Hepatic stellate cell (primary cell): ENCODE measurements around the gene ARHGAP8.
"Not testable (repeated sequence)": the region's sequence is repeated elsewhere in the genome, so short reads cannot be mapped to it uniquely, and the experiment has no call there.

Experiments used
- DNase-seq: peaks from one replicate; pipeline ENCODE4 v3.0.0; 2011; ENCODE audit warnings: low spot score

Gene ARHGAP8

DNA sequence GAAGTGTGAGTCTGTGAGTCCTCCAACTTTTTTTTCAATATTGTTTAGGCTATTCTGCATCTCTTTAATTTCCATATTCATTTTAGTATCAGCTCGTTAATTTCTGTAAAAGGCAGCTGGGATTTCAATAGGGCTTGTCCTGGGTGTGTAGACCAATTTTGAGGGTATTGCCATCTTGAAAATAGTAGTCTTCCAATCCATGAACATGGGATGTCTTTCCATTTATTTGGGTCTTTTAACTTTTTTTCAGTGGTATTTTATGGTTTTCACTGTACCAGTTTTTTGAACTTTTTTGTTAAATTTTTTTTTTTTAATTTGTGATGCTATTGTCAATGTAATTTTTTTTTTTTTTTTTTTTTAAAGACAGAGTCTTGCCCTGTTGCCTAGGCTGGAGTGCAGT lies 79.5 kb downstream of the ARHGAP8 start:
- DNase-seq = no peak

DNA sequence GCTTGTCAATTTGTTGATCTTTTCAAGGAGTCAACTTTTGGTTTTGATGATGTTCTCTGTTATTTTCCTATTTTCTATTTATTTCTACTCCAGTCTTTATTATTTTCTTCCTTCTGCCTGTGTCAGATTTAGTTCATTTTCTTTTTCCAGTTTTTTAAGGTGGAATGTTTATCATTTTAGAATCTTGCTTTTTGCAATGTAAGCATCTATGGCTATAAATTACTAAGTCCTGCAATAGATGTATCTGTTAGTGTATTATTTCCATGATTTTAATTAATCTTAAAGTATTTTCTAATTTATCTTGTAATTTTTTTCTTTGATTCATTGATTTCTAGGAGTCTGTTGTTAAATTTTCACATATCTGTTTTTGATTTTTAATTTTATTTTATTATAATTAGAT lies 81.7 kb downstream of the ARHGAP8 start:
- no peak for DNase-seq

DNA sequence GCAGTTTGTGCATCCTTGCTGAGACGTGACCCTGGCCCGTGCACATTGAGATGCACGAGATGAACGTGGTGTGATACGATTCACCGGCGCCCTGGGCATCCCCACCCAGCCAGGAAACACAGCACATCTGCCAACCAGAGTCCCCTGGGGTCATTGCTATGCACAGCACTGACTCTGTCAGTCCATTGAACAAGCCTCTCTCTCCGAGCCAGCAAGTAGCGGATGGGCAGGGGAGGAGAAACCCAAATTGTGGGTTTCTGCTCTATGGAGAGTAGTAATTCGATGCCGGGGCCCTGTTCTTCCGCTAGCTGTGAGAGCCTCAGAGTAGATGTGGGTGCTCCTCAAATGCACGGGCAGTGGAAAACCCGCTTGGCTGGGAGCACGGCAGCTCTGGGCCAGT lies 85.1 kb downstream of the ARHGAP8 start:
- DNase-seq = no peak

DNA sequence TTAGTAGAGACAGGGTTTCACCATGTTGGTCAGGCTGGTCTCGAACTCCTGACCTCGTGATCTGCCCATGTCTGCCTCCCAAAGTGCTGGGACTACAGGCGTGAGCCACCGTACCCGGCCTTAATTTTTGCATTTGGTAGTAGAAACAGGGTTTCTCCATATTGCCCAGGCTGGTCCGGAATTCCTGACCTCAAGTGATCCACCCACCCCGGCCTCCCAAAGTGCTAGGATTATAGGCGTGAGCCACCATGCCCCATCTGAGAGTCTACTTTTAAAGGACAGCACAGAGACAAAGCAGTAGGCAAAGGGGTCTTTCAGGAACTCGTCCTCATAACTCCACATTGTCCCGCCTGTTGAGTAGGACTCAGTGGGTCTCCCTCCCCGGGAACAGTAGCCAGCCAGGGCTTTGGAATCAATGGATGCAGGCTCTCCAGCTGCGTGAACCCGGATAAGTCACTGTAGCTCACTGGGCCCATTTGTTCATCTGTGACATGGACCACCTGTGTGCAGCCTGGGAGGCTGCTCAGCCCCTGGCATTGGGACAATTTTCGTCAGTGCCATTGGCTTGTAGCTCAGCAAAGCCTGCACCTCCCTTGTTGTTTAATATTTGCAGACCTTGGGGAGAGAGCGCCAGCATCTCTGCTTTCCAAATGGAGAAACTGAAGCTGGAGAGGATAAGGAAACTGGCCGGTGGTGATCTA lies 86.1 kb downstream of the ARHGAP8 start:
- no peak for DNase-seq

DNA sequence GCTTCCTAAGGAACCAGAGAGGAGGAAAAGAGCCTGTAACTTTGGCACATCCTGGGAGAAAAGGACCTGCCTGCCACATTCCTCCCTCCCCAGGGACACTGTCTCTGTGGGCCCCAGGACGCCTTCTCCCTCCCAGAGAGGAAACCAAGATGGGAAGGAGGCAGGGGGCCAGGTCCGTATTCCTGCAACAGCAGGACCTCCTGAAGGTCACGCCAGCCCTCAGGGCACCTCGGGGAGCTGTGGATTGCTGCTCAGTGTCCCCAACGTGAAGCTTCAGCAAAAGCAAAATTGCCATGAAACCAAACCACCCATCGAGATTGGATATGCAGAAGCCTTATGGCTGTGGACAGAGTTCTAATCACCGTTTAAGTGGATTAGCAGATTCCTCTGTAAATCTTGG lies 86.7 kb downstream of the ARHGAP8 start:
- DNase-seq = no peak

DNA sequence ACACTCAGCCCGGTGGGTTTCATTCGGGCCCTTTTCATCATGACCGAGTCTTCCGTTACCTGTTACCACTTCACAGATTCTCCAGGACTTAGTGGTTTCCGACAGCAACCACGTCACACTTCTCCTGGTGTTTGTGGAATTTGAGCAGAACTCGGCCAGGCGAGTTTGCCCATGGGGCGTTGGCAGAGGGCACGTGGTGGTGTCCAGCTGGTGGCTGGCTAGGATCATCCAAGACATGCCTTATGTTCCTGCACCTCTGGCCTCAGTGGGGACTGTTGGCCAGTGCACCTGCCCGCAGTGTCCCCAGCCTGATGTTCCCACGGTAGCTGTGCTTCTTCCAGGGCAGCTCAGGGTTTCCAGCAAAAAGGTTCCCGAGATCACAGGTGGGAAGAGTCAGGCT lies 87.3 kb downstream of the ARHGAP8 start:
- no peak for DNase-seq

DNA sequence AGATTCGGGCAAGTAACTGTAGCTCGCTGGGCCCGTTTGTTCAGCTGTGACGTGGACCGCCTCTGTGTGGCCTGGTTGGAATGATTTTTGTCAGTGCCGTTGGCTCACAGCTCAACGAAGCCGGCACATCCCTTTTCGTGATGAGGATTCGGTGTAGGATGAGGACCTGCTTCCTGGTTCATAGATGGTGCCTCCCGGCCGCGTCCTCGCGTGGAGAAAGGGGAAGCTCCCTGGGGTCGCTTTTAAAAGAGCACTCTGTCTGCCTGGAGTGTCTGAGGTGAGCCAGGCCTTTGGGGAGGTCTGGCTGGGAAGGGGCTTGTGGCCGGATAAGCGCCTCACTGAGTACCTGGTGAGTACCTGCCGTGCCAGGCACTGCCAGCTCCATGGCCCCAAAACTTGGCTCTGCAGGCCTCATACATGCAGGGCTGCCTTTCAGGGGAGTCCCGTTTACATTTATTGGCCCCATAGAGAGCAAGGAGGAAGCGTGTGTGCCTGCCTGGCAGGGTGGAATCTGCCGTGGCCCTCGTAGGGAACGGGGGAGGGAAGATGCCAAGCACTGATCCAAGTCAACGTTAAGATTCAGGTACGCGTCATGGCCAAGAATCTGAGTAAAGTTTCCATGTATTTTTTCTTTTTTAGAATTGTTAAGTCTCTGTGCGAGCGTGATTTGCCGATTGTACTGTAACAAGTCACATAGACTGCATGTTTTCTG lies 88.4 kb downstream of the ARHGAP8 start:
- no peak for DNase-seq

DNA sequence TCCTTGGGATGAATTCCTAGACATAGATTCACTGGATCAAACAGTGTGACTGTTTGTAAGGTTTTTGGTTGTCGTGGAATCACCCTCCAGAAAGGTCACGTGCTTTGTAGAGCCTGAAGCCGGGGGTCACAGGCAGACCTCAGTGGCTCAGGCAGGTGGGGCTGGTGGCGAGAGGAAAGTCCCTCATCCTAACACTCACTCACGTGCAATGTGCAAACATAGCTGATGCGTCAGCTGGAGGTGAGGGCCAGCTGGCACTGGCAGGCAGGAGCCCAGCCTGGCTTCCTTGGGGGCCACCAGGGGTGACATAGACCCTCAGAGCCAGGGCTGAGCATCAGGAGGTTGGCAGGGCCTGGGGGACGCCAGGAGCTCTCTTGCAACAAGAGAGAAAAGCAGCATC lies 90.0 kb downstream of the ARHGAP8 start:
- DNase-seq = no peak

DNA sequence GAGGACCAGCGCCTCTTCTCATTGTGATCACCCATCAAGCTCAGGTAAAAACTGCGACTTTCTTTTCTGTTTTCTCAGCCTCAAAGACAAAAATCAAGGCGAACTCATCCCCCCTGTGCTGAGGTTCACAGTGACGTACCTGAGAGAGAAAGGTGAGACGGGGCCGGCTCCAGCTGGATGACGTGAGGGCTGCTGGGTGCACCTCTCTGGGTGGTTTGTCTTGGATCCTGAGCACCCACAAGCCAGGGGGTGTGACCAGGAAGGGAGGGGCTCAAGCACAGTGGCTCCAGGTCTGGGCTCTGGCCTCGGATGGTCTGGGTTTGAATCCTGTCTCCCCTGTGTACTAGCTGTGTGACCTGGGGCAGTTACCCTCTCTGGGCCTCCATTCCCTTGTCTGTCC lies 92.8 kb downstream of the ARHGAP8 start:
- DNase-seq = no peak

DNA sequence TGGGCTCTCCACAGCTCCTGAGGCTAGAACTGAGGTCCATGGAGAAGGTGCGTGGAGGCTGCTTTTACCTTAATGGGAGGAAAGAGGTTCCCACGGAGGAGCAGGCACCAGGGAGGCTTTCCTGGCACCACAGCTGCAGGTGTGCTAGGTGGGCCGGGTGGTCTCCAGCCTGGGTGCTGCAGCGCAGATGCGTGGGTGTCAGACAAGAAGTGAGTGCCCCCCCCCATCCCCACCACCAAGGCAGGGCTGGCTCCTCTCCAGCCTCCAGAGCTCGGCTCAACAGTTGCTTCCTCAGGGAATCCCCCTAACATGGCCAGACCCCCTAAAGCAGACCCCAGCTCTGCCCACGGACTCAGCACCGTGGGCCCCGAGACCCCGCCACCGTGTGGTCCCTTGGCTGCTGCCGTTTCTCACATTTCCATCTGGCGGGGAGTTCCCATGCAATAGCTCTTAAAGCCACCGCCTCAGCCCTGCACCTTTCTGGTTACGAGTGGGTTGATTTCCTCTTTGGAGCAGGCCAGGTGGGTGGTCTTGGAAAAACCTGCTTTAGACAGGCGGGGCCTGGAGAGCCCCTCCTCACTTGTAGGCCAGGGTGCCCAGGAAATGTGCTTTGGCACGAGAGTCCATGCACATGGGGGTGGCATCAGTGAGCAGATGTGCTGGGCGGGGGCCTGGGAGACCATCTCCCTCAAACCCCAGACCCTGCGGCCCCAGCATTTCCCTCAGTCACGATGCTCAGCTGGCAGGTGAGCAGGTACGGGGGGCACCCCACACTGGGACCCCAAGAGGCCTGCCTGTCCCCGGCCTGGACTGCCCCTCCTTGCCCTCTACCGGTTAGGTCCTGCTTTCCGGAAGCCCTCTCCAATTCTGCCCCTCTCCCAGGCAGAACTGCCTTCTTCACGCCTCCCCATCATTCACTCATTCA lies 93.7 kb downstream of the ARHGAP8 start:
- DNase-seq = no peak

DNA sequence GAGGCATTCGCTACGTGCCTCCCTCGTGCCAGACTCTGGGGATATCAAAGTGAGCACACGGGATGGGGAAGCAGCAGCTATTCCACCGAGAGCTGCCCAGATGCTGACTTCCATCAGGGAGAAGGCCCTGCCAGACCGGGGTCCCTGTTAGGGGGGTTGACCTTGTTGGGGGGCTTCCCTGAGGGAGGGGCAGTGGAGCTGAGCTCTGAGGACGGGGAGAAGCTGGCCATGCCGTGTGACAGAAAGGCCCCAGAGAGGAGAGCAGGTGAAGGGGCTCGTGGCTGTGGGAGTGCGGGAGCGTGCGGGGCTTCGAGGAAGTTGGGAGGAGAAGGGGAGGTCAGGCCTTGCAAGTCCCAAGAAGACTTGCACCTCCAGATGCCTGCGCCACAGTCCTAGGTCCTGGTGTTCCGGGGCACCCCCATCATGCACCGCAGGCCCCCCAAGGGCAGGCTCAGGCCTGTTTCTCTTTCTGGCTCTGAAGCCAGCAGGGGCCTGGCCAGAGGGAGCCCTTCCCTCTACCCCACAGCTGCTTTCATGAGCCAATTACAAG lies 94.4 kb downstream of the ARHGAP8 start:
- no peak for DNase-seq

DNA sequence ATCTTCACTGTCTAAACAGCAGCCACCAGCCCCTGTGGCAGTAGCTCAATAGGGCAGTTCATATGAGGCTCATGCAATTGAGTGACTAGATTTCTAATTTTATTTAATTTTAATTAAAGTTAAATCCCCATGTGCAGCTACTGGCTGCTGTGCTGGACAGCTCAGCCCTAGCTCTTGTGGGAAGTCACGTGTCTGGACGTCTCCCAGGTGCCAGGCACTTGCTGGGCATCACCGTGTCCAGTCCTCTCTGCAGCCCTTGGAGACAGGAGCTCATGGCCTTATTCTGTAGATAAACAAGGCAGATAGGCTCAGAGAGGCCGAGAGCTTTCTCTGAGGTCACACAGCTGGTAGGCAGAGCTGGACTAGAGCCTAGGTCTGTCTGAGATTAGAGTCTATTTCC lies 95.0 kb downstream of the ARHGAP8 start:
- no peak for DNase-seq

DNA sequence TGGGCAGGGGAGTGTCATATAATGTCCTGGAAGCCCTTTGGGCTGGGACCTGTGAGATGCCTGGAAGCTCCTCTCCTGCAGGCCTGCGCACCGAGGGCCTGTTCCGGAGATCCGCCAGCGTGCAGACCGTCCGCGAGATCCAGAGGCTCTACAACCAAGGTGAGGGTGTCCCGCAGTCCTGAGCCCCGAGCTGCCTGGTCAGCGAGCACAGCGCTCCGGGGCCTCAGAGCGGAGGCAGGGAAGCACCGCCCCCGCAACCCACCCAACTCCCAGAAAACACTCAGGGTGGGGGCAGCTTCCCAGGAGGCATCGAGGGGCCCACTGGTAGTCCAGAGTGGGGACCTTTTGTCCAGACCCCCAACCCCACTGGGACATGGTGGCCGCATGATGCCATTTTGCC lies 95.5 kb downstream of the ARHGAP8 start:
- no peak for DNase-seq

DNA sequence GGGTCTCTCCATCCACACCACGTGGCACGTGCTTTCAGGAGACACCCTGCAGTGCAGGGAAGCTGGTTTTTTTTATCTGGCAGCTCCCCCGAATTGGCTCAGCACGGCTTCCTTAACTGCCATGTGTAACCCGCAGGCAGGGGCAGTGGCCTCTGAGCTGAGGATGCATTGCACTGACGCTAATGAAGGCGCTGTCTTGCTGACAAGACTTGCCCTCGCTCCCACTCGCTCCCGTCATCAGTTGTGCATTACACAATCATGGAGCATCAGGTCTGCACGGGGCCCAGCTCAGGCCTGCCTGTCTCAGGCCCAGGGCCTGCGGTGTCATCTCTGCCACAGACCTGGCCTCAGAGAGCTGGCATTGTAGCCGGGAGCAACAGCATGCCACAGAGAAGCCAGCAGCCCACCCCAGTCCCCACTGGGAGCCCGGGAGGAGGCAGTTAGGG lies 95.9 kb downstream of the ARHGAP8 start:
- DNase-seq = no peak

DNA sequence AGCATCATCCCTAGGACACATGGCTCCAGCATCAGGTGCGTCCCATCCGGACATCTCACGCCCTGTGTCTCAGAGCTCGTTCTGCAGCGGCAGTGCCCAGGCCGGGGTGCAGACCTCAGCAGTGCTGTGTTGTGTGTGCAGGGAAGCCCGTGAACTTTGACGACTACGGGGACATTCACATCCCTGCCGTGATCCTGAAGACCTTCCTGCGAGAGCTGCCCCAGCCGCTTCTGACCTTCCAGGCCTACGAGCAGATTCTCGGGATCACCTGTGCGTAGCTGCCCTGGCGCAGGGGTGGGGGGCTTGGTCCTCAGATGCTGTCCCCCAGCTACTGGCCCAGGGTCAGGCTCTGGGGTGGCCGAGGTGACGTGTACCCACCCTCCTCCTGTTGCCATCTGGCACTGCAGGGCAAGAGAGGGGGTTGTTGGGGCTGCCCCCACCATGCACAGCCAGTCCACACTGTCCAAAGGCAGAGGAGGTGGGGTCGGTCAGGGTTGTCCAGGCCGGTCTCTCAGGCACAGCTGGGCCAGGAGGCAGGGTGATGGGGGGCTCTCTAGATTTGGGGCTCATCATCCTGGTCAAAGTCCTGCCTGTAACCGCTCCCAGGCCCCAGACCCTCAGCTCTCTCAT lies 96.5 kb downstream of the ARHGAP8 start:
- DNase-seq = no peak

DNA sequence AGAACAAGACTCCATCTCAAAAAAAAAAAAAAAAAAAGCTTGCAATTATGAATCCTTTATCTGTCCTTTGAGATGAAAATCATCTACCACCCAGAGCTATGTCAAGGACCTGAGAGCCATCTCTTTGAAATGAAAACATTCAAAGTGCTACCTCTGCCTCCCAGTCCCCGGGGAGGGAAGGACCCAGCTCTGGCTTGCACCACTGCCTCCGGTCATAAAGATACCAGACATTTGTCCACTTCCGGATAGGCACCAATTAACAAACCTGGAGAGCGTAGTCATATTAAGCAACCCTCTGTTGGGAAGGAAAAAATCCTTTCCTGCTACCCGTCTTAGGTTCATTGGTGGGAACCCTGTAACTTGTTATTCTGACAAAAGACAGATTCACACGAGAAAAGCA lies 98.6 kb downstream of the ARHGAP8 start:
- no peak for DNase-seq

DNA sequence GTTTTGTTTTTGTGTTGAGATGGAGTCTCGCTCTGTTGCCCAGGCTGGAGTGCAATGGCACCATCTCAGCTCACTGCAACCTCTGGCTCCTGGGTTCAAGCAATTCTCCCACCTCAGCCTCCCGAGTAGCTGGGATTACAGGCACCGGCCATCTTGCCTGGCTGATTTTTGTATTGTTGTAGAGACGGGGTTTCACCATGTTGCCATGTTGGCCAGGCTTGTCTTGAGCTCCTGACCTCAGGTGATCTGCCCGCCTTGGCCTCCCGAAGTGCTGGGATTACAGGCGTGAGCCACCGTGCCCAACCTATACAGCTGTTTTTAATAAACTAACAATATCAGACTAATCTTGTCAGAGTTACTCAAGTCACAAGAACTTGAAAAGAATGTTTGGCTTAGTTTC lies 102.3 kb downstream of the ARHGAP8 start:
- not testable (repeated sequence) for DNase-seq

DNA sequence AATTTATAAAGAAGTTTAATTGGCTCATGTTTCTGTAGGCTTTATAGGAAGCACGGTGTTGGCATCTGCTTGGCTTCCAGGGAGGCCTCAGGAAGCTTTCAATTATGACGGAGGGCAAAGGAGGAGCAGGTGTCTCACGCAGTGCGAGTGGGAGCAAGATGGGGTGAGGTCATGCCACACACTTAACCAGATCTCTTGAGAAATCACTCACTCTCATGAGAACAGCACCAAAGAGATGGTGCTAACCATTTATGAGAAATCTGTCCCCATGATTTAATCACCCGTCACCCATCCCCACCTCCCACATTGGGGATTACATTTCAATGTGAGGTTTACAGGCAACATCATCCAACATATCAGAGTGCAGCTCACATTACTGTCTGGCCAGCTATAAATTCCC lies 103.5 kb downstream of the ARHGAP8 start:
- DNase-seq = no peak

DNA sequence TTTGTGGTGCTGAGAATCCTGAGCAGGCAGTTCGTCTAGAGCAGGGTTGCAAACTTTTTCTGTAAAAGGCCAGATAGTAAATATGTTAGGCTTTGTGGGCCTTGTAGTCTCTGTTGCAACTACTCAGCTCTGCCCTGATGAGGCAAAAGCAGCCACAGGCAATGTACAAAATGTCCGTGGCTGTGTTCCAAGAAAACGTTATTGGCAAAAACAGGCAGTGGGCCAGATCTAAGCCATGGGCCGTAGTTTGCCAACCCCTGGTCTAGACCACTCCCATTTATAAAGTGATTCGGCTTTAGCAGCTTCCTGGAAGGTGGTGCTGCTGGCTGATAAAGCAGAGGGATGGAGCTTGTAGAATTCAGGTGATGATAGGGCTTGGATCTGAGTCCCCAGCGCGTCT lies 106.4 kb downstream of the ARHGAP8 start:
- DNase-seq = not testable (repeated sequence)

DNA sequence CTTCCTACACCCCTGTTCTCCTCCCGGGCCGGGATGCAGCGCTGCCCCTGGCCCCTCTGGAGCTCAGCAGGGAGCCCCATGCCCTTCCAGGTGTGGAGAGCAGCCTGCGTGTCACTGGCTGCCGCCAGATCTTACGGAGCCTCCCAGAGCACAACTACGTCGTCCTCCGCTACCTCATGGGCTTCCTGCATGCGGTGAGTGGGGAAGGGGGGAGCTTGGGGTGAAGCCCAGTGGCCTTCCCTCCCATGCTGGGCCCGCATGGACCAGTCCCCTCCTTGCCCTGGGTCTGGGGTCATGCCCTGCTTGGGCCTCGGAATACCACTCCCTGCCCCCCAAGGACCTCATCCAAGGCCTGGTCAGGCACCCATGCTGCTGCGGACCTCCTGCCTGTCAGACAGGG lies 107.3 kb downstream of the ARHGAP8 start:
- DNase-seq = no peak

DNA sequence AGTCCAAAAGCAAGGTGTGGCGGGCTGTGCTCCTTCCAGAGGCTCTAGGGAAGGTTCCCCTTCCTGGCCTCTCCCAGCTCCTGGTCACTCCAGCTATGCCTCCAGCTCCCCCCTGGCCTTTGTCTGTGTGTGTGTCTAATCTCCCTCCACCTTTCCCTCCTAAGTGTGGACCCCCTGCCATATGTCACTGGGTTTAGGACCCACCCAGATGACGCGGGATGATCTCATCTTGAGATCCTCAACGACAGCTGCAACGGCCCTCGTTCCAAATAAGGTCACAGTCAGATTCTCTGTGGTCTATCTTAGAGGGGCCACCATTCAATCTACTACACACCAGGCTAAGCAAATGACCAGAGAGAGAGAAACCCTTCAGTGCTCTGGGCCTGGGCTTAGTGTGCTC lies 107.9 kb downstream of the ARHGAP8 start:
- no peak for DNase-seq

DNA sequence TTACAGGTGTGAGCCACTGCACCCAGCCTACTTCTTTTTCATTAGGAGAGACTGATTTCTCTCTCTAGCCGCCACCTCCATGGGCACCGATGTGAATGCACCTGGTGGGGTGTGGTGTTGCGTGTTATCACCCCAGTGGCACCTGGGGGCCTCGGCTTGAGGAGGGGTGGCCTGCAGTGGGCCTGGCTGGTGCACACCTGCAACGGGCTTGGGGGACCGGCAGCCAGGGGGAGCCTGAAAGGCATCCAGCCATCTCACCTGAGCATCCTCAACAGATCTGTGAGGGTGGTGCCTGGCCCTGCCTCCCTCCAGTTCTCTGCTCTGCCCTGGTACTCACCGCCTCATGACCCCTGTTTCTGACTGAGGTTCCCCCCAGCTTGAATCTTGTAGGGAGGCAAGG lies 108.9 kb downstream of the ARHGAP8 start:
- no peak for DNase-seq
